Measurements from ENCODE around the gene TMEM217.

GRCh38 chr6:37182736-37183590 is 75.0 kb downstream of the TMEM217 start:
- TF ChIP-seq EZH2phosphoT487 (IDR thresholded peaks at IDR 0.05; ENCODE audit: low read length): no peak
- no peak for TF ChIP-seq CTCF (IDR thresholded peaks at IDR 0.05; ENCODE audit: low read length)
- no peak for TF ChIP-seq EZH2 (optimal IDR thresholded peaks at IDR 0.05; ENCODE audit: low read depth, low read length)

Measured in MM.1S (cell line).